Measurements from ENCODE around the gene SPIN1.

DNA sequence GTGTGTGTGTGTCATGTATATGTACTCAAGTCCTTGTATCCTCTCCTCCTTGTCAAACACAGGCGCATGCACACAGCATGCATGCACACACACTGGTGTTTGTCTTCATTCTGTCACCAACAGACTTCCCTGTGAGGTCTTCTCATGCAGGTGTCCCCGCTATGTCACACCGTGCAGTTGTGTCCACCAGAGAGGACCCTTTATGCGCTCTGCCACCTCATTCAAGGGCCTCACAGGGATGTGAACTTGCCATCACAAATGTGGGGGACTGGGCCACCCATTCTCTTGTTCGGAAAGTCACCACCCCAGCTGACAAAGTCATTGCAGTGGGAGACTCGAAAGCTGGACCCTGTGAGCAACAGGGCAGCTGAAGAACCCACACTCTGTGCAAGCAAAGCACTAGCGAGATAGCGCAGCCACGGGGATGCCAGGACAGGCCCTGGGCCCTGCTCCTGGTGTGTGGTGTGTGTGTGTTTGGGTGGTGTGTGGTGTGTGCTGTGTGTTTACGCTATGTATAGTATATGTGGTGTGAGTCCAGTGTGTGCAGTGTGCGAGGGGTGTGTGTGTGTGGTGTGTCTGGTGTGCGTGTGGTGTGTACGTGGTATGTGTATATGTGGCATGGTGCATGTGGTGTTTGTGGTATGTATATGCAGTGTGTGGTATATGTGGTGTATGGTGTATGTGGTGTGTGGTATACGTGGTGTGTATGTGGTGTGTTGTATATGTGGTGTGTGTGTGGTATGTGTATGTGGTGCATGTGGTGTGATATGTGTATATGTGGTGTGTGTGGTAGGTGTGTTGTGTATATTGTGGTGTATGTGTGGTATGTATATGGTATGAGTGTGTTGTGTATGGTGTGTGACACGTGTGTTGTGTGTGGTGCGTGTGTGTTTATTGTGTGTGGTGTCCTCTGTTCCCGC, 115.9 kb downstream of the SPIN1 start:
- TF ChIP-seq, protein P1, sequence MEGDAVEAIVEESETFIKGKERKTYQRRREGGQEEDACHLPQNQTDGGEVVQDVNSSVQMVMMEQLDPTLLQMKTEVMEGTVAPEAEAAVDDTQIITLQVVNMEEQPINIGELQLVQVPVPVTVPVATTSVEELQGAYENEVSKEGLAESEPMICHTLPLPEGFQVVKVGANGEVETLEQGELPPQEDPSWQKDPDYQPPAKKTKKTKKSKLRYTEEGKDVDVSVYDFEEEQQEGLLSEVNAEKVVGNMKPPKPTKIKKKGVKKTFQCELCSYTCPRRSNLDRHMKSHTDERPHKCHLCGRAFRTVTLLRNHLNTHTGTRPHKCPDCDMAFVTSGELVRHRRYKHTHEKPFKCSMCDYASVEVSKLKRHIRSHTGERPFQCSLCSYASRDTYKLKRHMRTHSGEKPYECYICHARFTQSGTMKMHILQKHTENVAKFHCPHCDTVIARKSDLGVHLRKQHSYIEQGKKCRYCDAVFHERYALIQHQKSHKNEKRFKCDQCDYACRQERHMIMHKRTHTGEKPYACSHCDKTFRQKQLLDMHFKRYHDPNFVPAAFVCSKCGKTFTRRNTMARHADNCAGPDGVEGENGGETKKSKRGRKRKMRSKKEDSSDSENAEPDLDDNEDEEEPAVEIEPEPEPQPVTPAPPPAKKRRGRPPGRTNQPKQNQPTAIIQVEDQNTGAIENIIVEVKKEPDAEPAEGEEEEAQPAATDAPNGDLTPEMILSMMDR (IDR thresholded peaks at IDR 0.05; ENCODE audit: poor library complexity): no peak
- no peak for TF ChIP-seq EZH2 (IDR thresholded peaks at IDR 0.05; ENCODE audit: borderline replicate concordance)

Data from hepatocyte (in vitro differentiated cells).